HCT116 (cell line): ENCODE data around the gene GIT2. TPM values are rescaled to one million over a fixed set of nuclear protein-coding genes. Genes with fewer than 3 reads are reported as not detected.

Experiments used
- ATAC-seq: fragments of 200-7000 bp; cut with Tn5 transposase; 2 replicates; pipeline ENCODE4 v1.9.1; 2020; ENCODE audit warnings: mild to moderate bottlenecking, moderate library complexity
- BruUV-seq: library from RNA; stranded (reverse); fragments of 400-500 nt; replicated peaks from 2 replicates; lab custom pipeline; 2021; lab: Mats Ljungman, UMichigan
- CTCF ChIA-PET: fragments of 300-600 bp; sonication (Branson Sonifier 250); formaldehyde crosslinking; loops from one replicate; lab custom pipeline; 2021; ENCODE audit warnings: antibody characterized with exemption; lab: Charles Lee
- POLR2A ChIA-PET: fragments of 300-600, 350-600 bp; sonication (Branson Sonifier 250); formaldehyde crosslinking; loops from one replicate; lab custom pipeline; 2021; ENCODE audit warnings: antibody characterized with exemption; lab: Charles Lee
- RAD21 ChIA-PET, 2 experiments: fragments of 300-600 bp; sonication (Branson Sonifier 250); formaldehyde crosslinking; loops; one replicate each; lab custom pipeline; 2023; ENCODE audit warnings: low total read pairs in 2 of 2; ENCODE audit not compliant: uncharacterized antibody in 2 of 2, unreplicated experiment in 2 of 2, low non-redundant PET in 1 of 2; lab: Charles Lee
- DNase-seq: peaks from one replicate; pipeline ENCODE4 v3.0.0-alpha.2; 2010; ENCODE audit warnings: low read depth, low spot score
- H2AFZ ChIP-seq: fragments of 200-600 bp; shearing (Covaris generic), sonication (generic); 2 replicates; pipeline ENCODE4 v1.6.1; 2017; ENCODE audit warnings: low read depth, mixed run types, mixed read lengths, antibody characterized with exemption, low read length; ENCODE audit not compliant: poor library complexity, severe bottlenecking
- H3K27ac ChIP-seq: 2 replicates; pipeline ENCODE4 v1.5.1; 2012; ENCODE audit warnings: low read depth, low read length
- H3K27me3 ChIP-seq: fragments of 200-600 bp; sonication (generic); 2 replicates; pipeline ENCODE4 v1.6.1; 2016; ENCODE audit warnings: mixed run types, low read length, mixed read lengths; ENCODE audit not compliant: insufficient read depth
- H3K36me3 ChIP-seq, 2 experiments: fragments of 200-500 bp in 1 of 2; fragments of 200-600 bp in 1 of 2; sonication (Bioruptor generic) in 1 of 2; sonication (generic) in 1 of 2; 2 replicates each; pipeline versions ENCODE4 v1.5.1 to v1.6.1; 2014 to 2016; ENCODE audit warnings: low read length in 2 of 2, inconsistent platforms in 1 of 2, mixed read lengths in 1 of 2, mixed run types in 1 of 2; ENCODE audit not compliant: insufficient read depth in 2 of 2, control insufficient read depth in 1 of 2
- H3K4me1 ChIP-seq, 2 experiments: fragments of 200-600 bp in 1 of 2; sonication (generic) in 1 of 2; 2 replicates each; pipeline versions ENCODE4 v1.5.1 to v1.6.1; 2012 to 2017; ENCODE audit warnings: low read length in 2 of 2, inconsistent platforms in 1 of 2, mild to moderate bottlenecking in 1 of 2, mixed read lengths in 1 of 2, mixed run types in 1 of 2, moderate library complexity in 1 of 2; ENCODE audit not compliant: insufficient read depth in 2 of 2, control insufficient read depth in 1 of 2
- H3K4me2 ChIP-seq: fragments of 200-600 bp; sonication (generic); 2 replicates; pipeline ENCODE4 v1.6.1; 2017; ENCODE audit warnings: mixed run types, low read length, mixed read lengths
- H3K4me3 ChIP-seq, 2 experiments: fragments of 200-600 bp in 1 of 2; sonication (generic) in 1 of 2; replicated peaks in 1 of 2; 2 replicates each; pipeline ENCODE4 v1.5.1; 2011 to 2016; ENCODE audit warnings: low read length in 2 of 2, control low read depth in 1 of 2, low read depth in 1 of 2, mild to moderate bottlenecking in 1 of 2, mixed read lengths in 1 of 2, mixed run types in 1 of 2
- H3K79me2 ChIP-seq: fragments of 200-600 bp; sonication (generic); 2 replicates; pipeline ENCODE4 v1.6.1; 2017; ENCODE audit warnings: mild to moderate bottlenecking, mixed run types, low read length, moderate library complexity, mixed read lengths; ENCODE audit not compliant: insufficient read depth
- H3K9ac ChIP-seq: fragments of 200-600 bp; sonication (generic); 2 replicates; pipeline ENCODE4 v1.6.1; 2016; ENCODE audit warnings: low read length, mixed read lengths
- H3K9me2 ChIP-seq: fragments of 200-600 bp; sonication (generic), shearing (Covaris generic); 2 replicates; pipeline ENCODE4 v1.6.1; 2017; ENCODE audit warnings: mixed run types, mild to moderate bottlenecking, moderate library complexity; ENCODE audit not compliant: insufficient read depth
- H3K9me3 ChIP-seq, 2 experiments: fragments of 200-500 bp in 1 of 2; fragments of 200-600 bp in 1 of 2; sonication (Bioruptor generic) in 1 of 2; sonication (generic) in 1 of 2; 2 replicates each; pipeline ENCODE4 v1.6.1; 2014 to 2017; ENCODE audit warnings: low read length in 2 of 2, mixed read lengths in 2 of 2, inconsistent platforms in 1 of 2, low read depth in 1 of 2, mild to moderate bottlenecking in 1 of 2, mixed run types in 1 of 2, moderate library complexity in 1 of 2; ENCODE audit not compliant: control insufficient read depth in 1 of 2, insufficient read depth in 1 of 2
- H4K20me1 ChIP-seq: fragments of 200-600 bp; sonication (generic), shearing (Covaris generic); 2 replicates; pipeline ENCODE4 v1.6.1; 2017; ENCODE audit warnings: mixed run types, mild to moderate bottlenecking, moderate library complexity; ENCODE audit not compliant: insufficient read depth
- CBX3 ChIP-seq: IDR thresholded peaks from 2 replicates; pipeline ENCODE4 v1.6.1; 2012; ENCODE audit warnings: low read depth
- CEBPB ChIP-seq: IDR thresholded peaks from 2 replicates; pipeline ENCODE4 v1.6.1; 2012; ENCODE audit warnings: low read depth
- CTCF ChIP-seq, 3 experiments: fragments of 200-600 bp in 1 of 3; sonication (generic) in 1 of 3; IDR thresholded peaks in 2 of 3; conservative IDR thresholded peaks in 1 of 3; 2 replicates each; pipeline ENCODE4 v1.5.1; 2012 to 2017; ENCODE audit warnings: low read depth in 2 of 3, low read length in 2 of 3, antibody characterized with exemption in 1 of 3, borderline replicate concordance in 1 of 3, control low read depth in 1 of 3, mild to moderate bottlenecking in 1 of 3, mixed read lengths in 1 of 3, mixed run types in 1 of 3, moderate library complexity in 1 of 3; ENCODE audit not compliant: insufficient read depth in 1 of 3
- EZH2phosphoT487 ChIP-seq: fragments of 200-600 bp; IDR thresholded peaks from 2 replicates; pipeline ENCODE4 v1.6.1; 2018; ENCODE audit warnings: antibody characterized with exemption, borderline replicate concordance
- JUND ChIP-seq: IDR thresholded peaks from 2 replicates; pipeline ENCODE4 v1.6.1; 2012
- MAX ChIP-seq: IDR thresholded peaks from 2 replicates; pipeline ENCODE4 v1.6.1; 2012
- POLR2A ChIP-seq: IDR thresholded peaks from 2 replicates; pipeline ENCODE4 v1.7.0; 2011; ENCODE audit warnings: borderline replicate concordance; ENCODE audit not compliant: insufficient read depth, insufficient read length; ENCODE audit errors: extremely low read depth
- REST ChIP-seq: IDR thresholded peaks from 2 replicates; pipeline ENCODE4 v1.6.1; 2012; ENCODE audit warnings: low read depth
- SIN3A ChIP-seq: IDR thresholded peaks from 2 replicates; pipeline ENCODE4 v1.6.1; 2012; ENCODE audit warnings: low read depth
- SP1 ChIP-seq: IDR thresholded peaks from 2 replicates; pipeline ENCODE4 v1.6.1; 2012; ENCODE audit warnings: low read depth
- SRF ChIP-seq: IDR thresholded peaks from 2 replicates; pipeline ENCODE4 v1.6.1; 2012; ENCODE audit warnings: low read depth
- TCF7L2 ChIP-seq: IDR thresholded peaks from 2 replicates; pipeline ENCODE4 v1.7.0; 2011; ENCODE audit warnings: borderline replicate concordance, inconsistent platforms; ENCODE audit not compliant: insufficient read depth, insufficient read length; ENCODE audit errors: extremely low read depth
- YY1 ChIP-seq: IDR thresholded peaks from 2 replicates; pipeline ENCODE4 v1.6.1; 2011; ENCODE audit warnings: low read length, low read depth, moderate library complexity, mild to moderate bottlenecking; ENCODE audit not compliant: insufficient replicate concordance; ENCODE audit errors: extremely low read depth
- ZFX ChIP-seq: fragments of 450-650 bp; IDR thresholded peaks from 2 replicates; pipeline ENCODE4 v1.6.1; 2017
- ZNF274 ChIP-seq: fragments of 200-500 bp; sonication (Bioruptor generic); IDR thresholded peaks from 2 replicates; pipeline ENCODE4 v1.6.1; 2014; ENCODE audit warnings: mild to moderate bottlenecking, low read depth, low read length, inconsistent platforms
- intact Hi-C: fragments of 100-400 bp; cut with micrococcal nuclease; formaldehyde crosslinking; loops from 2 replicates; pipeline ENCODE4 v1.10.0; 2022
- total RNA-seq: library from RNA; stranded (reverse); gene quantifications from one replicate; pipeline ENCODE4 v1.2.1, GENCODE V29; 2021; ENCODE audit not compliant: unreplicated experiment

GIT2 gene
- total RNA-seq, 1 experiment from 2014 or later = 21.5 TPM

GRCh38 chr12:109981311-109981710, 14.9 kb downstream of the GIT2 start:
- no peaks in the 10 kb centered on the region for H3K9me2 ChIP-seq
- no peak for DNase-seq
- H3K4me1 ChIP-seq = no peaks in the 10 kb centered on the region
- H4K20me1 ChIP-seq = no peaks in the 10 kb centered on the region
- H3K4me3 ChIP-seq = no peak overlapping the region
- no peak overlapping the region for H3K27ac ChIP-seq
- H3K36me3 ChIP-seq = peaks cover 27 to 31% of the 10 kb centered on the region in 2 experiments
- TF ChIP-seq SIN3A (no peak), SP1 (no peak), POLR2A (no peak), SRF (no peak), CEBPB (no peak), TCF7L2 (no peak), YY1 (no peak), JUND (no peak), REST (no peak), CTCF (IDR thresholded peaks at IDR 0.05 in 2 of 3, conservative IDR thresholded peaks at IDR 0.05 in 1 of 3; ENCODE audit: borderline replicate concordance in 1 of 3, insufficient read depth in 1 of 3, low read depth in 2 of 3, low read length in 2 of 3) (no peak), EZH2phosphoT487 (no peak), CBX3 (no peak), MAX (no peak), ZNF274 (no peak), ZFX (no peak)
- TF ChIP-seq, all 23 proteins: peak for 0
- Histone ChIP-seq H3K4me2 (no peak overlapping the region), H2AFZ (no peak overlapping the region), H3K79me2 (no peaks in the 10 kb centered on the region), H3K9me3 (no peaks in the 10 kb centered on the region), H3K27me3 (no peaks in the 10 kb centered on the region), H3K9ac (no peak overlapping the region)
- RAD21 ChIA-PET = no interaction called here
- intact Hi-C loops = no loop called here
- POLR2A ChIA-PET = no interaction called here
- BruUV-seq = no TSS peak
- ATAC-seq = no peak
- CTCF ChIA-PET = no interaction called here
